HepG2 (cell line): ENCODE results near the gene CCNF. TPM values are rescaled to one million over a fixed set of nuclear protein-coding genes. Genes with fewer than 3 reads are reported as not detected.
A peak's percentile ranks its signal among the peaks of the same experiment; 100 is the strongest.

Experiments used
- ATAC-seq: fragments of 200-7000 bp; cut with Tn5 transposase; 3 replicates; pipeline ENCODE4 v1.9.1; 2020; ENCODE audit warnings: mild to moderate bottlenecking, moderate library complexity
- BruUV-seq: library from RNA; stranded (reverse); fragments of 400-500 nt; replicated peaks from 2 replicates; lab custom pipeline; 2021; lab: Mats Ljungman, UMichigan
- CTCF ChIA-PET: fragments of 300-600 bp; formaldehyde crosslinking; extraction: SDS; loops from one replicate; lab custom pipeline; 2021; ENCODE audit warnings: low total read pairs, inconsistent platforms, low intra/inter-chr PET ratio; lab: Yijun Ruan, JAX
- POLR2A ChIA-PET: fragments of 350-600 bp; sonication (Branson Sonifier 250); formaldehyde crosslinking; loops from one replicate; lab custom pipeline; 2020; ENCODE audit warnings: antibody characterized with exemption, inconsistent platforms; lab: Yijun Ruan, JAX
- DNase-seq: peaks from one replicate; pipeline ENCODE4 v3.0.0-alpha.2; 2015; ENCODE audit warnings: low spot score
- FAIRE-seq: peaks from 3 replicates; lab custom pipeline; 2011; peaks lifted over from hg19 to GRCh38; lab: Jason Lieb, UNC
- H2AFZ ChIP-seq: one replicate; pipeline ENCODE4 v1.6.1; 2011; ENCODE audit warnings: low read length, inconsistent platforms
- H3K27ac ChIP-seq: fragments of 300-600 bp; 3 replicates; pipeline ENCODE4 v1.8.0; 2011; ENCODE audit warnings: mixed run types, mild to moderate bottlenecking, mixed read lengths, low read length, inconsistent platforms; ENCODE audit not compliant: insufficient read depth; ENCODE audit errors: extremely low read length
- H3K27me3 ChIP-seq, 2 experiments: fragments of 200-600 bp in 1 of 2; 2 replicates in 1 of 2; 3 replicates in 1 of 2; pipeline versions ENCODE4 v1.6.0 to v1.8.0; 2011; ENCODE audit warnings: low read length in 2 of 2, mild to moderate bottlenecking in 2 of 2, moderate library complexity in 2 of 2, inconsistent platforms in 1 of 2; ENCODE audit not compliant: insufficient read depth in 2 of 2, control insufficient read depth in 1 of 2
- H3K36me3 ChIP-seq, 2 experiments: fragments of 200-600 bp in 1 of 2; replicated peaks in 1 of 2; 2 replicates in 1 of 2; 3 replicates in 1 of 2; pipeline versions ENCODE4 v1.5.1 to v1.8.0; 2011; ENCODE audit warnings: low read length in 2 of 2, inconsistent platforms in 1 of 2; ENCODE audit not compliant: insufficient read depth in 2 of 2, control insufficient read depth in 1 of 2
- H3K4me1 ChIP-seq: 2 replicates; pipeline ENCODE4 v1.5.1; 2012; ENCODE audit warnings: low read length, inconsistent platforms; ENCODE audit not compliant: insufficient read depth
- H3K4me2 ChIP-seq: 2 replicates; pipeline ENCODE4 v1.6.0; 2011; ENCODE audit warnings: low read depth, low read length, inconsistent platforms
- H3K4me3 ChIP-seq, 3 experiments: fragments of 200-600 bp in 1 of 3; sonication (generic), shearing (Covaris generic) in 1 of 3; replicated peaks in 1 of 3; 2 replicates each; pipeline ENCODE4 v1.5.1; 2011 to 2016; ENCODE audit warnings: low read length in 3 of 3, inconsistent platforms in 2 of 3, low read depth in 2 of 3, mild to moderate bottlenecking in 2 of 3, control low read depth in 1 of 3, mixed read lengths in 1 of 3; ENCODE audit not compliant: insufficient read depth in 1 of 3
- H3K79me2 ChIP-seq: one replicate; pipeline ENCODE4 v1.6.1; 2011; ENCODE audit warnings: low read length, inconsistent platforms; ENCODE audit not compliant: insufficient read depth
- H3K9ac ChIP-seq: 2 replicates; pipeline ENCODE4 v1.6.0; 2011; ENCODE audit warnings: mild to moderate bottlenecking, low read depth, low read length, inconsistent platforms; ENCODE audit not compliant: insufficient read depth
- H3K9me3 ChIP-seq: 2 replicates; pipeline ENCODE4 v1.5.1; 2012; ENCODE audit warnings: mild to moderate bottlenecking, low read length
- H4K20me1 ChIP-seq: 2 replicates; pipeline ENCODE4 v1.6.0; 2011; ENCODE audit warnings: inconsistent platforms, mild to moderate bottlenecking, low read length, moderate library complexity; ENCODE audit not compliant: insufficient read depth
- NR1H2 ChIP-seq: sonication (generic); formaldehyde crosslinking; IDR thresholded peaks from 2 replicates; pipeline ENCODE4 v1.8.1; 2022; ENCODE audit warnings: low read depth, missing genetic modification reagents, borderline replicate concordance
- SMAD9 ChIP-seq: sonication (generic); formaldehyde crosslinking; IDR thresholded peaks from 2 replicates; pipeline ENCODE4 v1.5.1; 2020; ENCODE audit warnings: mild to moderate bottlenecking, missing genetic modification reagents
- TBX2 ChIP-seq: sonication (generic); formaldehyde crosslinking; IDR thresholded peaks from 2 replicates; pipeline ENCODE4 v1.5.0; 2020; ENCODE audit warnings: missing genetic modification reagents, mild to moderate bottlenecking, borderline replicate concordance
- THAP7 ChIP-seq: sonication (generic); formaldehyde crosslinking; IDR thresholded peaks from 2 replicates; pipeline ENCODE4 v1.8.1; 2023; ENCODE audit warnings: mild to moderate bottlenecking, missing genetic modification reagents
- ZFP36L1 ChIP-seq: sonication (generic); formaldehyde crosslinking; IDR thresholded peaks from 2 replicates; pipeline ENCODE4 v1.8.0; 2022; ENCODE audit warnings: mild to moderate bottlenecking, missing genetic modification reagents, moderate library complexity
- ZNF17 ChIP-seq: sonication (generic); formaldehyde crosslinking; IDR thresholded peaks from 2 replicates; pipeline ENCODE4 v1.5.0; 2020; ENCODE audit warnings: mild to moderate bottlenecking, missing genetic modification reagents
- ZNF329 ChIP-seq: sonication (generic); formaldehyde crosslinking; IDR thresholded peaks from 2 replicates; pipeline ENCODE4 v1.9.0; 2021; ENCODE audit warnings: low read depth, mild to moderate bottlenecking, missing genetic modification reagents
- ZNF768 ChIP-seq: sonication (generic); formaldehyde crosslinking; IDR thresholded peaks from 2 replicates; pipeline ENCODE4 v1.4.0; 2020; ENCODE audit warnings: missing genetic modification reagents
- WGBS: methylation state at CpG from one replicate; pipeline ENCODE4 v1.1.6; 2017; ENCODE audit warnings: low lambda C conversion rate; 5-methylcytosine and 5-hydroxymethylcytosine counted together
- in situ Hi-C: cut with HindIII; loops from 2 replicates; pipeline ENCODE4 v1.10.0; 2017; ENCODE audit warnings: low pct_unique_long_range_greater_than_20kb; ENCODE audit not compliant: extremely low pct_ligation_motif_present
- intact Hi-C: fragments of 100-400 bp; cut with micrococcal nuclease; formaldehyde crosslinking; loops from one replicate; pipeline ENCODE4 v1.10.0; 2022; ENCODE audit not compliant: unreplicated experiment
- polyA plus RNA-seq, 8 experiments: library from polyadenylated mRNA; depleted of rRNA in 3 of 8; stranded (reverse) in 7 of 8; unstranded in 1 of 8; fragments of >200 nt; fragmentation: Illumina TruSeq in 4 of 8; extraction: Trizol in 4 of 8; gene quantifications; 2 replicates each; pipeline versions ENCODE4 v1.2.1 to v1.2.3, GENCODE V29; 2011 to 2016; ENCODE audit warnings: low read depth in 4 of 8, missing spikeins in 1 of 8, mixed read lengths in 1 of 8; ENCODE audit not compliant: insufficient read depth in 1 of 8
- total RNA-seq, 5 experiments: library from RNA; depleted of rRNA; stranded (reverse); fragments of >200 nt; fragmentation: Illumina TruSeq; extraction: Trizol; gene quantifications; 2 replicates each; pipeline ENCODE4 v1.2.3, GENCODE V29; 2016; ENCODE audit warnings: low read depth in 1 of 5

CCNF gene
- total and polyA plus RNA-seq, 2 of the 13 experiments (the other 11 are each of a cell fraction or from before 2014, with no cell fraction given), result 6.4 to 22.8 TPM

- DNase-seq, result no peak
- 60% methylated on average over 9 of the region's 25 CpGs for whole genome bisulfite sequencing
- CTCF ChIA-PET, result interaction anchor here (1.8 kb wide), 1 partner anchor 84 kb away, joined by 18 read pairs; the partner anchor contains the start of gene ABCA3
- H3K27me3 ChIP-seq, result peaks cover 10 to 28% of the 10 kb centered on the region in 2 experiments
- no peaks in the 10 kb centered on the region for H3K79me2 ChIP-seq
- H4K20me1 ChIP-seq, result no peaks in the 10 kb centered on the region
- in situ Hi-C loops, result loop anchor here (5.0 kb wide), 1 partner anchor 78 kb away; no protein-coding TSS in a partner anchor
- no peak for FAIRE-seq
- intact Hi-C loops, result loop anchor here (5.0 kb wide), 1 partner anchor 82 kb away; the partner anchor contains the start of gene ABCA3
- no peak for TF ChIP-seq THAP7 (CRISPR knock-in tag)
- no peak for TF ChIP-seq ZNF17
- no peak for TF ChIP-seq ZNF329 (CRISPR knock-in tag)
- H3K4me3 ChIP-seq, result no peak overlapping the region
- no peak overlapping the region for H3K4me2 ChIP-seq
- H3K36me3 ChIP-seq, result no peaks in the 10 kb centered on the region
- no peaks in the 10 kb centered on the region for H3K9me3 ChIP-seq
- H2AFZ ChIP-seq, result no peak overlapping the region
- ATAC-seq, result no peak
- H3K9ac ChIP-seq, result no peak overlapping the region
- no TSS peak for BruUV-seq
- H3K4me1 ChIP-seq, result peaks cover 17% of the 10 kb centered on the region
- POLR2A ChIA-PET, result no interaction called here
- no peak overlapping the region for H3K27ac ChIP-seq
These were observed 4.9 kb upstream of the CCNF start for GRCh38 chr16:2424061-2425007.

GRCh38 chr16:2425008-2425518 is 4.2 kb upstream of the CCNF start:
- ChIA-PET POLR2A (no interaction called here), CTCF (no interaction called here)
- FAIRE-seq, result no peak
- no peaks in the 10 kb centered on the region for H3K36me3 ChIP-seq
- TF ChIP-seq ZNF768, result peak; percentile 88
- no peak for TF ChIP-seq NR1H2 (CRISPR knock-in tag)
- TF ChIP-seq ZFP36L1 (CRISPR knock-in tag), result no peak
- TF ChIP-seq SMAD9 (CRISPR knock-in tag), result no peak
- TF ChIP-seq TBX2 (CRISPR knock-in tag), result no peak
- no peak overlapping the region for H3K4me2 ChIP-seq
- H3K27ac ChIP-seq, result no peak overlapping the region
- no TSS peak for BruUV-seq
- H3K9me3 ChIP-seq, result no peaks in the 10 kb centered on the region
- 51% methylated on average over 8 of the region's 9 CpGs for whole genome bisulfite sequencing
- ATAC-seq, result no peak
- peaks cover 5% of the 10 kb centered on the region for H3K79me2 ChIP-seq
- H2AFZ ChIP-seq, result no peak overlapping the region
- peaks cover 18% of the 10 kb centered on the region for H3K4me1 ChIP-seq
- intact Hi-C loops (loop anchor here (5.0 kb wide), 1 partner anchor 83 kb away; the partner anchor contains the start of gene ABCA3), in situ Hi-C loops (loop anchor here (5.0 kb wide), 1 partner anchor 77 kb away; no protein-coding TSS in a partner anchor)
- H4K20me1 ChIP-seq, result no peaks in the 10 kb centered on the region
- no peak for DNase-seq
- no peak overlapping the region for H3K4me3 ChIP-seq
- peaks cover 10 to 28% of the 10 kb centered on the region in 2 experiments for H3K27me3 ChIP-seq
- H3K9ac ChIP-seq, result no peak overlapping the region
